Adipocyte (in vitro differentiated cells): ENCODE results near the gene SNX32.

Experiments used
- DNase-seq: peaks from one replicate; pipeline ENCODE4 v3.0.0-alpha.2; 2015; ENCODE audit warnings: low read depth
- H3K27me3 ChIP-seq: replicated peaks from 2 replicates; pipeline ENCODE4 v1.7.0; 2013; ENCODE audit warnings: mild to moderate bottlenecking, low read length, moderate library complexity; ENCODE audit not compliant: control insufficient read depth, insufficient read depth
- H3K36me3 ChIP-seq: 2 replicates; pipeline ENCODE4 v1.7.0; 2013; ENCODE audit warnings: low read length, mild to moderate bottlenecking, moderate library complexity; ENCODE audit not compliant: control insufficient read depth, insufficient read depth, severe bottlenecking
- H3K4me1 ChIP-seq: 2 replicates; pipeline ENCODE4 v1.7.0; 2013; ENCODE audit warnings: mild to moderate bottlenecking, low read length, moderate library complexity; ENCODE audit not compliant: control insufficient read depth, insufficient read depth
- H3K4me3 ChIP-seq: 2 replicates; pipeline ENCODE4 v1.7.0; 2013; ENCODE audit warnings: mild to moderate bottlenecking, low read length, moderate library complexity
- H3K9ac ChIP-seq: 2 replicates; pipeline ENCODE4 v1.7.0; 2013; ENCODE audit warnings: mild to moderate bottlenecking, low read length, moderate library complexity
- H3K9me3 ChIP-seq: 2 replicates; pipeline ENCODE4 v1.7.0; 2013; ENCODE audit warnings: mild to moderate bottlenecking, low read length, moderate library complexity; ENCODE audit not compliant: control insufficient read depth

The SNX32 gene

GRCh38 chr11:65790902-65791650 lies 42.7 kb upstream of the SNX32 start:
- Histone ChIP-seq H3K4me1 (peaks cover 5% of the 10 kb centered on the region), H3K27me3 (peaks cover 41% of the 10 kb centered on the region), H3K9me3 (no peaks in the 10 kb centered on the region), H3K36me3 (no peaks in the 10 kb centered on the region), H3K4me3 (no peak overlapping the region), H3K9ac (no peak overlapping the region)
- DNase-seq: no peak

- Histone ChIP-seq H3K27me3 (peaks cover 40% of the 10 kb centered on the region), H3K4me1 (peaks cover 5% of the 10 kb centered on the region), H3K4me3 (no peak overlapping the region), H3K36me3 (no peaks in the 10 kb centered on the region), H3K9me3 (no peaks in the 10 kb centered on the region), H3K9ac (no peak overlapping the region)
- DNase-seq: no peak
Measured at GRCh38 chr11:65791719-65792213, 42.0 kb upstream of the SNX32 start.

- H3K36me3 ChIP-seq: no peaks in the 10 kb centered on the region
- H3K9me3 ChIP-seq: no peaks in the 10 kb centered on the region
- no peak overlapping the region for H3K4me3 ChIP-seq
- DNase-seq: no peak
- H3K9ac ChIP-seq: no peak overlapping the region
- peaks cover 5% of the 10 kb centered on the region for H3K4me1 ChIP-seq
- H3K27me3 ChIP-seq: peaks cover 46% of the 10 kb centered on the region
Measured at GRCh38 chr11:65792456-65792855, 41.3 kb upstream of the SNX32 start.

DNA sequence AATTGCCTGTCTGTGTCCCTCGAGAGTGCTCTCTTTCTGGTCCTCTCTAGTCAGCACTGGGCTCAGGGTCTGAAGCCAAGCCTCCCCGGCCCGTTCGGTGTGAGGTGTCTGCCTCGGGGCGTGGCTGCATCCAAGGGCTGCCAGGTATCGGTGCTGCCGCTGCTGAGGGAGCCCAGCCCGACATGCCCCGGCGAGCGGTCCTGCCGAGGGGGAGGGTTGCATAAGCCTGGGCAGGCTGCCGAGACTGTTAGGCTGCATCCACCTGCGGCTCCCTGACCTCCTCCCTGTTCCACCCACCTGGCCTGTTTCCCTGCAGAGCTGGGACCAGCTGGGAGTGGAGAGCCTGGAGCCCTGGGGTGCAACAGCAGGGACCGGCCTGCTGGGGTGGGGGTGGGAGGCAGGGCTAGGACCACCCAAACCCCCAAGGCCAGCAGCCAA lies 40.6 kb upstream of the SNX32 start:
- peaks cover 51% of the 10 kb centered on the region for H3K27me3 ChIP-seq
- H3K9ac ChIP-seq: no peak overlapping the region
- no peak for DNase-seq
- no peaks in the 10 kb centered on the region for H3K36me3 ChIP-seq
- H3K4me3 ChIP-seq: no peak overlapping the region
- H3K9me3 ChIP-seq: no peaks in the 10 kb centered on the region
- H3K4me1 ChIP-seq: peaks cover 2% of the 10 kb centered on the region

GRCh38 chr11:65793625-65794400 lies 40.0 kb upstream of the SNX32 start:
- no peak for DNase-seq

GRCh38 chr11:65794570-65795510 lies 38.9 kb upstream of the SNX32 start:
- H3K4me1 ChIP-seq: no peaks in the 10 kb centered on the region
- peaks cover 54% of the 10 kb centered on the region for H3K27me3 ChIP-seq
- no peaks in the 10 kb centered on the region for H3K9me3 ChIP-seq
- no peak overlapping the region for H3K4me3 ChIP-seq
- no peak for DNase-seq
- H3K36me3 ChIP-seq: no peaks in the 10 kb centered on the region
- H3K9ac ChIP-seq: no peak overlapping the region

More at GRCh38 chr11:65793625-65794400, 40.0 kb upstream of the SNX32 start:
- Histone ChIP-seq H3K27me3 (peaks cover 51% of the 10 kb centered on the region), H3K4me3 (no peak overlapping the region), H3K4me1 (no peaks in the 10 kb centered on the region), H3K9me3 (no peaks in the 10 kb centered on the region), H3K36me3 (no peaks in the 10 kb centered on the region), H3K9ac (no peak overlapping the region)

GRCh38 chr11:65796726-65797601 lies 36.8 kb upstream of the SNX32 start:
- Histone ChIP-seq H3K27me3 (peaks cover 64% of the 10 kb centered on the region), H3K9me3 (no peaks in the 10 kb centered on the region), H3K36me3 (no peaks in the 10 kb centered on the region), H3K4me1 (no peaks in the 10 kb centered on the region), H3K9ac (no peak overlapping the region), H3K4me3 (no peak overlapping the region)
- DNase-seq: no peak

- Histone ChIP-seq H3K9me3 (no peaks in the 10 kb centered on the region), H3K27me3 (peaks cover 65% of the 10 kb centered on the region), H3K4me1 (no peaks in the 10 kb centered on the region), H3K36me3 (no peaks in the 10 kb centered on the region), H3K4me3 (no peak overlapping the region), H3K9ac (no peak overlapping the region)
- DNase-seq: no peak
Measured at GRCh38 chr11:65797711-65798110, 36.1 kb upstream of the SNX32 start.

GRCh38 chr11:65798882-65799281 lies 34.9 kb upstream of the SNX32 start:
- no peaks in the 10 kb centered on the region for H3K4me1 ChIP-seq
- H3K27me3 ChIP-seq: peaks cover 66% of the 10 kb centered on the region
- no peak for DNase-seq
- no peaks in the 10 kb centered on the region for H3K9me3 ChIP-seq
- H3K9ac ChIP-seq: no peak overlapping the region
- H3K36me3 ChIP-seq: no peaks in the 10 kb centered on the region
- no peak overlapping the region for H3K4me3 ChIP-seq
